CD14-positive monocyte (primary cell): ENCODE data around the gene SEPHS2. TPM values are rescaled to one million over a fixed set of nuclear protein-coding genes. Genes with fewer than 3 reads are reported as not detected.

Experiments used
- DNase-seq, 3 donors: peaks; one replicate each; pipeline ENCODE4 v3.0.0-alpha.2; 2011 to 2022
- H2AFZ ChIP-seq: 2 replicates; pipeline ENCODE4 v1.6.0; 2012; ENCODE audit warnings: mild to moderate bottlenecking, low read depth, low read length, inconsistent platforms; ENCODE audit not compliant: insufficient read depth, poor library complexity, severe bottlenecking
- H3K27ac ChIP-seq, 2 donors: 1 replicate in 1 of 2; 2 replicates in 1 of 2; pipeline ENCODE4 v1.5.1; 2012 to 2013; ENCODE audit warnings: low read length in 2 of 2, control low read depth in 1 of 2, inconsistent platforms in 1 of 2, low read depth in 1 of 2, mild to moderate bottlenecking in 1 of 2
- H3K27me3 ChIP-seq, 2 donors: one replicate each; pipeline versions ENCODE4 v1.6.0 to v1.6.1; 2011 to 2013; ENCODE audit warnings: low read length in 2 of 2; ENCODE audit not compliant: control insufficient read depth in 2 of 2, insufficient read depth in 2 of 2
- H3K36me3 ChIP-seq, 2 donors: replicated peaks in 1 of 2; 1 replicate in 1 of 2; 2 replicates in 1 of 2; pipeline versions ENCODE4 v1.5.1 to v1.6.1; 2012 to 2013; ENCODE audit warnings: low read length in 2 of 2, control low read depth in 1 of 2, inconsistent platforms in 1 of 2, mild to moderate bottlenecking in 1 of 2; ENCODE audit not compliant: insufficient read depth in 2 of 2, control insufficient read depth in 1 of 2
- H3K4me1 ChIP-seq, 2 donors: 1 replicate in 1 of 2; 2 replicates in 1 of 2; pipeline versions ENCODE4 v1.5.1 to v1.6.1; 2012 to 2013; ENCODE audit warnings: low read length in 2 of 2, control low read depth in 1 of 2, inconsistent platforms in 1 of 2, mild to moderate bottlenecking in 1 of 2, moderate library complexity in 1 of 2; ENCODE audit not compliant: insufficient read depth in 2 of 2, control insufficient read depth in 1 of 2
- H3K4me2 ChIP-seq: replicated peaks from 2 replicates; pipeline ENCODE3; 2012; ENCODE audit warnings: low read length, moderate library complexity, mild to moderate bottlenecking; ENCODE audit not compliant: poor library complexity, severe bottlenecking; ENCODE audit errors: extremely low read depth
- H3K4me3 ChIP-seq, 3 experiments: fragments of 200-600 bp in 1 of 3; sonication (generic) in 1 of 3; replicated peaks in 1 of 3; 1 replicate in 2 of 3; 2 replicates in 1 of 3; pipeline ENCODE4 v1.5.1; 2011 to 2013; ENCODE audit warnings: low read length in 3 of 3, mild to moderate bottlenecking in 3 of 3, control low read depth in 2 of 3, low read depth in 2 of 3, inconsistent platforms in 1 of 3, moderate library complexity in 1 of 3
- H3K79me2 ChIP-seq: 2 replicates; pipeline ENCODE4 v1.6.0; 2012; ENCODE audit warnings: mild to moderate bottlenecking, control low read depth, inconsistent platforms, low read length, moderate library complexity; ENCODE audit not compliant: insufficient read depth
- H3K9ac ChIP-seq: 2 replicates; pipeline ENCODE4 v1.6.0; 2017; ENCODE audit warnings: low read length, mild to moderate bottlenecking; ENCODE audit not compliant: insufficient read depth, poor library complexity, severe bottlenecking
- H3K9me3 ChIP-seq, 2 donors: replicated peaks in 1 of 2; 1 replicate in 1 of 2; 2 replicates in 1 of 2; pipeline versions ENCODE4 v1.5.1 to v1.6.1; 2012 to 2013; ENCODE audit warnings: low read length in 2 of 2, control low read depth in 1 of 2; ENCODE audit not compliant: control insufficient read depth in 1 of 2, insufficient read depth in 1 of 2
- H4K20me1 ChIP-seq: 2 replicates; pipeline ENCODE4 v1.6.0; 2012; ENCODE audit warnings: mild to moderate bottlenecking, low read length, control low read depth, moderate library complexity; ENCODE audit not compliant: insufficient read depth
- H3K27ac Mint-ChIP-seq, 7 donors: one replicate each; pipeline ENCODE4 v1.8.0; 2020; ENCODE audit warnings: mild to moderate bottlenecking in 7 of 7, mixed read lengths in 7 of 7, moderate library complexity in 6 of 7, inconsistent platforms in 2 of 7
- H3K27me3 Mint-ChIP-seq, 3 donors: one replicate each; pipeline ENCODE4 v1.8.0; 2021 to 2022; ENCODE audit warnings: low read depth in 3 of 3, mild to moderate bottlenecking in 3 of 3, mixed read lengths in 3 of 3, moderate library complexity in 3 of 3, inconsistent platforms in 1 of 3
- H3K36me3 Mint-ChIP-seq, 2 donors: one replicate each; pipeline ENCODE4 v1.8.0; 2020; ENCODE audit warnings: mixed read lengths in 2 of 2, inconsistent platforms in 1 of 2, mild to moderate bottlenecking in 1 of 2
- H3K4me1 Mint-ChIP-seq: one replicate; pipeline ENCODE4 v1.8.0; 2020; ENCODE audit warnings: mild to moderate bottlenecking, mixed read lengths
- H3K4me3 Mint-ChIP-seq, 2 donors: one replicate each; pipeline ENCODE4 v1.8.0; 2020; ENCODE audit warnings: mild to moderate bottlenecking in 2 of 2, mixed read lengths in 2 of 2, moderate library complexity in 1 of 2
- H3K9me3 Mint-ChIP-seq, 7 donors: one replicate each; pipeline ENCODE4 v1.8.0; 2020 to 2022; ENCODE audit warnings: mixed read lengths in 7 of 7, mild to moderate bottlenecking in 6 of 7, moderate library complexity in 6 of 7, inconsistent platforms in 2 of 7
- CTCF ChIP-seq: fragments of 200-600 bp; IDR thresholded peaks from one replicate; pipeline ENCODE4 v1.8.0; 2022; ENCODE audit warnings: antibody characterized with exemption, mild to moderate bottlenecking
- WGBS: methylation state at CpG from one replicate; pipeline ENCODE4 v1.1.5; 2013; ENCODE audit warnings: missing lambda C conversion rate; ENCODE audit not compliant: insufficient coverage; 5-methylcytosine and 5-hydroxymethylcytosine counted together
- intact Hi-C, 2 donors: fragments of 100-400 bp; cut with micrococcal nuclease; formaldehyde crosslinking; loops; one replicate each; pipeline versions ENCODE4 v1.15.0 to v1.15.1; 2023
- polyA plus RNA-seq, 3 donors: library from polyadenylated mRNA; depleted of rRNA in 1 of 3; unstranded in 2 of 3; stranded (reverse) in 1 of 3; fragments of 300-500 nt in 2 of 3; fragments of >200 nt in 1 of 3; fragmentation: Illumina TruSeq in 2 of 3; gene quantifications; 1 replicate in 2 of 3; 2 replicates in 1 of 3; pipeline ENCODE4 v1.2.3, GENCODE V29; 2012 to 2021

The SEPHS2 gene
- polyA plus RNA-seq, 3 donors: 12.8 to 56.4 (median 54.2) TPM

GRCh38 chr16:30430428-30430970 lies 15.2 kb downstream of the SEPHS2 start:
- Histone ChIP-seq H3K4me1 (peaks cover 20 to 26% of the 10 kb centered on the region in 2 donors), H3K4me3 (peak overlapping the region in 2 of 3 experiments; percentile 64 to 86), H3K36me3 (peaks cover 0 to 11% of the 10 kb centered on the region in 2 donors), H2AFZ (peak overlapping the region; percentile 80), H3K9ac (peak overlapping the region; percentile 33), H3K79me2 (peaks cover 31% of the 10 kb centered on the region), H3K4me2 (peak overlapping the region; percentile 100), H3K9me3 (no peaks in the 10 kb centered on the region), H4K20me1 (no peaks in the 10 kb centered on the region), H3K27me3 (no peaks in the 10 kb centered on the region), H3K27ac (peak overlapping the region; percentile 52 to 69)
- WGBS: 61% methylated on average over 10 of the region's 19 CpGs
- intact Hi-C loops: no loop called here
- TF ChIP-seq CTCF: peak; percentile 45
- H3K36me3 Mint-ChIP-seq: peaks cover 10 to 15% of the 10 kb centered on the region in 2 donors
- peaks cover 0 to 2% (median 0%) of the 10 kb centered on the region in 3 donors for H3K27me3 Mint-ChIP-seq
- DNase-seq: no peak
- H3K27ac Mint-ChIP-seq: no peak overlapping the region
- H3K9me3 Mint-ChIP-seq: no peaks in the 10 kb centered on the region
- no peak overlapping the region for H3K4me3 Mint-ChIP-seq
- H3K4me1 Mint-ChIP-seq: peaks cover 5% of the 10 kb centered on the region

GRCh38 chr16:30429678-30430427 lies 15.8 kb downstream of the SEPHS2 start, which contains the start of gene DCTPP1:
Gene DCTPP1, minus strand, starts transcription at chr16:30430030. Its CDS starts 50 bp downstream, at chr16:30429980.
- Mint-ChIP-seq H3K9me3 (peaks cover 0 to under 1% (median 0%) of the 10 kb centered on the region in 7 donors), H3K36me3 (peaks cover 12 to 20% of the 10 kb centered on the region in 2 donors), H3K4me1 (peaks cover 5% of the 10 kb centered on the region), H3K27ac (peak within 1 kb of the TSS in 4 of 7 donors; percentile 60 to 74 (median 61)), H3K4me3 (no peak within 1 kb of the TSS), H3K27me3 (peaks cover 0 to 2% (median 0%) of the 10 kb centered on the region in 3 donors)
- H3K79me2 ChIP-seq: peaks cover 31% of the 10 kb centered on the region
- peak within 1 kb of the TSS; percentile 44 for H3K9ac ChIP-seq
- H3K27me3 ChIP-seq: no peaks in the 10 kb centered on the region
- peak within 1 kb of the TSS; percentile 52 to 69 for H3K27ac ChIP-seq
- peak within 1 kb of the TSS; percentile 100 for H3K4me2 ChIP-seq
- intact Hi-C loops: no loop called here
- peaks cover 20 to 26% of the 10 kb centered on the region in 2 donors for H3K4me1 ChIP-seq
- H2AFZ ChIP-seq: peak within 1 kb of the TSS; percentile 80
- WGBS: 0% methylated on average over 44 of the region's 49 CpGs
- DNase-seq: peak; percentile 94 to 99 (median 97)
- no peaks in the 10 kb centered on the region for H4K20me1 ChIP-seq
- no peaks in the 10 kb centered on the region for H3K9me3 ChIP-seq
- peaks cover under 1 to 11% of the 10 kb centered on the region in 2 donors for H3K36me3 ChIP-seq
- peak within 1 kb of the TSS; percentile 53 to 86 (median 64) for H3K4me3 ChIP-seq
- peak; percentile 74 for TF ChIP-seq CTCF
